ENCODE data around the gene ANKRD33B.
"Not testable (repeated sequence)": the region's sequence is repeated elsewhere in the genome, so short reads cannot be mapped to it uniquely, and the experiment has no call there.

Gene ANKRD33B

DNA sequence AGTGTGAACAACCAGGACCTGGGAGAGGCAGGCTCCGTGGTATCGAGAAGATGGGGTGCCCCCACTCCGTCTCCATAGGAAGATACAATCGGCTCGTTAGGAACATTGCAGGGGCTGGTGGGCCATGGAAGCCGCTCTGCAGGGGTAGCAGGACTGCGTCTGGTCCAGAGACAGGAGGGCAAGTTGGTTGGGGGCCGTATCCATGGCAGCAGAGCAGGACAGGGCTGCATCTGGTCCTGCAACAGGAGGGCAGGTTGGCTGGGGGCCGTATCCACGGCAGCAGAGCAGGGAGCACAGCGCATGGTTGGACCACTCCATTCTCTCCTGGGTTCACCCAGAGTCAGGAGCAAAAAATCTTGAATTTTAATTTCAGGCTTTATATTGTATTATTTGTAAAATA lies 98.2 kb downstream of the ANKRD33B start:
- DNase-seq: no peak

DNA sequence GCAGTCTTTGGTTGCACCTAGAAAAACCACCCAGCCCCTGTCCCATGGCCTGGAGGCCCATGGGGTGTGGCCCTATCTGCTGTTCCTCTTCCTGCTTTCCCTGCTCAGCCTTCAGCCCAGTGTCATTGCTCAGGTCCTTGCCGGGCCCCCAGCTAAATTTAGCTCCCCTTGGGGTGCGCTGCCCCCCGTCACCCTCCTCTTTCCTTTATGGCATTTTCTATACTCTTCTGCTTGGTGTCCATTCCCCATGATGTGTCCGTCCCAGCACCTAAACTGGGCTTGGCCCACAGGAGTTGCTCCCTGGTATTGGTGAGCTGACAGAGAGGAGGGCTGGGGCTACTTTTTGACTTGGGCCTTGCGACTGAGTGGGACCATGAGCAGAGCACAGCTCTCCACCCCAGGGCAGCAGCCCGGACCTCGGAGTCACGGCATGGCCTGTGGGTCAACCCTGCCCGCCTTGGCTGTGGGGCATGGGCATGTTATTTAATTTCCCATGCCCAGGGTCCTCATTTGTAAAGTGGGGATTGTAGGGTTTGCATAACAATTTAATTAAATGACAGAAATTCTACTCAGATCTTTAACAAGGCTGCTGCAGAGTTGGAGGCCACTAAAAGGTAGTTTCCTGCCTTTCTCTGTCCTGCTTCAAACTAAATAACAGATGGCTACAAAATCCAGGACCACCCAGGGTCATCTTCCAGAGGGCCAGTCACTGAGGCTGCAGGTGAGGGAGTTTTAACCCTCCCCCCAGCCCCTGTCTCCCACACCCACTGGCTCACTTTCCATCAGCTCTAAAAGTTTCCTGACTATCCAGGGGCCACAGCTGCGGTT lies 99.0 kb downstream of the ANKRD33B start:
- no peak for DNase-seq

GRCh38 chr5:10663489-10664179 lies 99.8 kb downstream of the ANKRD33B start:
- no peak for DNase-seq

GRCh38 chr5:10664180-10664769 lies 100.4 kb downstream of the ANKRD33B start:
- not testable (repeated sequence) for DNase-seq

- DNase-seq: no peak
Measured at GRCh38 chr5:10665799-10666198, 101.9 kb downstream of the ANKRD33B start.

DNA sequence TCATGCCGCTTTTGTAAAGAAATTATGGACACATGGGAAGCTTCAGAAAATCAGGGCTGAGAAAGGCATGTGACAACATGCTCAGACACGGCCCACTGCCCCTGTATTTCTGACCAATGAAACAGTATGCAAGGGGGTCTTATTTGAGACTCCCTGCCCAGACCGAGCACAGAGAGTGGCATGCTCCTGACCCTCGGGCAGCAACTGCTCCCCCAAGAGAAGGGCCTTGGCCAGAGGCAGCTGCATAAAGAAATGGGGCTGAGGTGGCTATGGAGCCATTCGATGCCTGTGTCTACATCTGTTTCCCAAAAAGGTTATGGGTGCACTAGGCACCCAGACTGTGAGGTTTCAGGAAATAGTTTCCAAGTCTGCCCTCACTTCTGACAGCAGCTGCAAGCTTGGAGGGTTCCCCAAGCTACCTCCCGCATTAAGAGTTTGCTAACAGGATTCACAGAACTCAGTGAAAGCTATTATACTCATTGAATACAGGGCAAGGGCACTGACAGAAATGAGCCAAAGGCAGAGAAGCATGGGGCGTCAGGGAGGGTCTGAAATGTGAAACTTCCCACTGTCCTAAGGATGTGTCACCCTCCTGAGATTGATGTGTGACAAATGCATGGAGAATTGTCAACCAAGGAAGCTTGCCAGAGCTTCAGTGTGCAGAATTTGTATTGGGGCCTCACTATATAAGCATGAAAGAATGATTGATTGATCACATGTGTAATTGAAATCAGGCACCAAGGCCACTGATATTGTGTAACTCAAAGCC lies 102.8 kb downstream of the ANKRD33B start:
- DNase-seq: no peak

GRCh38 chr5:10667431-10668057 lies 103.7 kb downstream of the ANKRD33B start:
- no peak for DNase-seq

GRCh38 chr5:10668697-10669096 lies 104.8 kb downstream of the ANKRD33B start:
- DNase-seq: no peak

GRCh38 chr5:10669983-10670382 lies 106.1 kb downstream of the ANKRD33B start:
- DNase-seq: no peak

- no peak for DNase-seq
Measured at GRCh38 chr5:10671041-10672008, 107.5 kb downstream of the ANKRD33B start.

- no peak for DNase-seq
Measured at GRCh38 chr5:10672146-10673016, 108.5 kb downstream of the ANKRD33B start.

- DNase-seq: no peak
Measured at GRCh38 chr5:10673017-10673389, 109.1 kb downstream of the ANKRD33B start.

DNA sequence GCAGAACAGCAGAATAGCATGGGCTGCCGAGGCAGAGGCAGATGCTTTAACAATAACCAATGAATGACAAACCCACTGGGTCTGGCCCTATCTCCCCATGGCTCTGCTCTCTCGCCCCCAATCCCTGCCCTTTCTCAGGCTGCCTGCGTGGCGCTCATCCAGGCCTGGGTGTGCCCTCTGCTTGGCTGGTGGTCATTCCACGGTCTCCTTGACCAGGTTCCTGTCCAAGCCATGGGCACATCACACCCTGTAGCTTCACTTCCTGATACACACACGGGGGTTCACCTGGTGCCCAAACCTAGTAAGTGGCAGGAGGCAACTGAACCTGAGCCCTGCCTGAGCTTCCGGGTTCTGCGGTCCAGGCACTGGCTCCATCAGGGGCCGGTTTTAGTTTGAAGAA lies 109.5 kb downstream of the ANKRD33B start:
- DNase-seq: no peak

DNA sequence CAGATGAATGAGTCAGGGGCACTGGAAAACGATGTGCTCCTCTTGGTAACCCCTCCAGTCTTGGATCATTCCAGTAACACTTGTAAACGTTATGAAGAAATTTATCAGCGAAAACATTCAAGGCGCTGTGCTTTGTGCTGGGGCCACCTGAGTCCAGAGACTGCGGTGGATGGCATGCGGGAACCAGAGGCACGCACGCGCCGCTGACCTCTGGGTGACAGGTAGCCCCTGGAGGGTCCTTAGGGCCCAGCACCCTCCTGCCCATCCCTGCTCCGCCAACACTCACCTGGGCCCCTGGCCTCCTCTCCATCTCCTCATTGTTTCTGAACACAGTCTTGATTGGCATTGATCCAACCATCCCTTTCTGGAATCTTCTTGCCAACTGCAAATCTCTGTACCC lies 110.2 kb downstream of the ANKRD33B start:
- DNase-seq: no peak

DNA sequence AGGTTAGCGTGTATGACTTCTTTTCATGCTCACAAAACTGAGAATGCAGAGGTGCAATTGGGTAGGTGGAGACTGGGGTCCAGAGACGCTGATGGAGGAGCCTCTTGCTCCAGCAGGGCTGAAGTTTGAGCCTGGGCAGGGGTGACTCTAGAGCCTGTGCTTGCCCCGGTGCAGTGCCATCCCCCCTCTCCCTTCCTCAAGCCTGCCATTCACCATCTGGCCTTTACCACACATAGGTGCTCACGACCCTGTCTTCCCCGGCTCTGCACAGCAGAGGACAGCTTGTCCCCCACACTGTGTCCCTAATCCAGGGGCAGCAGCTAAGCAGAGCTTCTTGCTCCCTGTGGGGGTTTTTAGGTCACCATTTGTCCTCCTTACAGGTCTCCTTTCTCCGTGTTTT lies 110.7 kb downstream of the ANKRD33B start:
- no peak for DNase-seq

GRCh38 chr5:10675177-10675700 lies 111.4 kb downstream of the ANKRD33B start:
- DNase-seq: no peak

- DNase-seq: no peak
Measured at GRCh38 chr5:10676224-10676623, 112.4 kb downstream of the ANKRD33B start.

GRCh38 chr5:10676946-10677345 lies 113.1 kb downstream of the ANKRD33B start:
- DNase-seq: no peak

DNA sequence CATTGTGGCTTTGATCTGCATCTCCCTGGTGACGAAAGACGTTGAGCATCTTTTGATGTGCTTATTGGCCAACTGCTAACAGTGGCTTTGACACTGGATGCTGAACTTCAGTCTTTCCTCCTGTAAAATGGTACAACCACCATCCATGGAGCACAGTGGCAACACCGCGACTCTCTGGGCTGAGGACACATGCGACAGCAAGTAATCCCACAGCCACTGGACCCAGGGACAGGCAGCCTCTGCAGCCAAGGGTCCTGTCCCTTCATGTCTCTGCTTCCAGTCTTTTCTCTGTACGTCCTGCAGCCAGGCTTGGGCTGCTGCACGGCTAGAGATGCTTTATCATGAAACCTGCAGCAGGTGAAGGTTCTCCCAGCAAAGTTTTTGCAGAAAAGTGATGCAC lies 113.7 kb downstream of the ANKRD33B start:
- DNase-seq: no peak

- no peak for DNase-seq
Measured at GRCh38 chr5:10678244-10678643, 114.4 kb downstream of the ANKRD33B start.
